Measurements from ENCODE around the gene LMTK3.
"Not testable (repeated sequence)": the region's sequence is repeated elsewhere in the genome, so short reads cannot be mapped to it uniquely, and the experiment has no call there.

Gene LMTK3

GRCh38 chr19:48543121-48543710, 31.6 kb upstream of the LMTK3 start:
- intact Hi-C loops (cut with DNase I; ENCODE audit: low total_unique reads): no loop called here
- no peak for DNase-seq
- no peak overlapping the region for H3K4me3 ChIP-seq

DNA sequence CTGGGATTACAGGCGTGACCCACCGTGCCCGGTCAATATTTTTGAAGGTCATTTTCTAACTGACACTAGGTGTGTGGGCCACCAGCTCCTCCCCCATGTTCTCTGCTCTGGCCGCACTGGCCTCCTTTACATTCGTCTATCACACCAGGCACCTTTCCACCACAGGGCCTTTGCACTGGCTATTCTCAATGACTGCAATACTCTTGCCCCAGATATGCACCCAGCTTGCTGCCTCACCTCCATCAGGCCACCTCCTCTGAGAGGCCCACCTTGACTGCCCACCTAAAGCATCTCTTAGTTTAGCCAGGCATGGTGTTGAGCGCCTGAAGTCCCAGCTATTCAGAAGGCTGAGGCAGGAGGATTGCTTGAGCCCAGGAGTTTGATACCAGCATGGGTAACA, 30.2 kb upstream of the LMTK3 start:
- intact Hi-C loops (cut with DNase I; ENCODE audit: low total_unique reads): no loop called here
- TF ChIP-seq, protein P1, sequence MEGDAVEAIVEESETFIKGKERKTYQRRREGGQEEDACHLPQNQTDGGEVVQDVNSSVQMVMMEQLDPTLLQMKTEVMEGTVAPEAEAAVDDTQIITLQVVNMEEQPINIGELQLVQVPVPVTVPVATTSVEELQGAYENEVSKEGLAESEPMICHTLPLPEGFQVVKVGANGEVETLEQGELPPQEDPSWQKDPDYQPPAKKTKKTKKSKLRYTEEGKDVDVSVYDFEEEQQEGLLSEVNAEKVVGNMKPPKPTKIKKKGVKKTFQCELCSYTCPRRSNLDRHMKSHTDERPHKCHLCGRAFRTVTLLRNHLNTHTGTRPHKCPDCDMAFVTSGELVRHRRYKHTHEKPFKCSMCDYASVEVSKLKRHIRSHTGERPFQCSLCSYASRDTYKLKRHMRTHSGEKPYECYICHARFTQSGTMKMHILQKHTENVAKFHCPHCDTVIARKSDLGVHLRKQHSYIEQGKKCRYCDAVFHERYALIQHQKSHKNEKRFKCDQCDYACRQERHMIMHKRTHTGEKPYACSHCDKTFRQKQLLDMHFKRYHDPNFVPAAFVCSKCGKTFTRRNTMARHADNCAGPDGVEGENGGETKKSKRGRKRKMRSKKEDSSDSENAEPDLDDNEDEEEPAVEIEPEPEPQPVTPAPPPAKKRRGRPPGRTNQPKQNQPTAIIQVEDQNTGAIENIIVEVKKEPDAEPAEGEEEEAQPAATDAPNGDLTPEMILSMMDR (IDR thresholded peaks at IDR 0.05): no peak
- H3K4me3 ChIP-seq: no peak overlapping the region
- H3K36me3 ChIP-seq: no peaks in the 10 kb centered on the region
- no peaks in the 10 kb centered on the region for H3K9me3 ChIP-seq
- H3K27ac ChIP-seq: no peak overlapping the region
- H3K27me3 ChIP-seq: peaks cover 0 to 42% of the 10 kb centered on the region in 2 donors
- H3K4me1 ChIP-seq: no peaks in the 10 kb centered on the region
- DNase-seq: no peak

More at GRCh38 chr19:48543121-48543710, 31.6 kb upstream of the LMTK3 start:
- H3K4me1 ChIP-seq: no peaks in the 10 kb centered on the region
- TF ChIP-seq, protein P1 (IDR thresholded peaks at IDR 0.05): no peak
- peaks cover 0 to 39% of the 10 kb centered on the region in 2 donors for H3K27me3 ChIP-seq
- H3K27ac ChIP-seq: no peak overlapping the region
- H3K9me3 ChIP-seq: no peaks in the 10 kb centered on the region
- H3K36me3 ChIP-seq: no peaks in the 10 kb centered on the region

DNA sequence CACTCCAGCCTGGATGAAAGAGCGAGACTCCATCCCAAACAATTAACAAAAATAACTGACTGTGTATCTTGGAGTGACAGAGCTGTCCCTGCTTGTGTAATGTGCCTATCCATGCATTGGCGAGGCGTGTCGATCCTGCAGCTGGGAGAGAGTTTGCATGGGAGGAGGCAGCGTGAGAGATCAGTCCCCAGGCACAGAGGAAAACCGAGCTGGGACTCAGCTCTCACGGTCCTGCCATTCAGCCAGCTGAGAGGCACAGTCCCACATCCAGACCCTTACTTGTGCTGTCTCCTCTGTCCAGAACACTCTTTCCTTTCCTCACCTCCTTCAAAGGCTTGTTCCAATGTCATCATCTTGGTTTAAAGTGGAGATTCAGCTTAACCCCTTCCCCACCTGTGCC, 28.5 kb upstream of the LMTK3 start:
- H3K9me3 ChIP-seq: no peaks in the 10 kb centered on the region
- H3K27ac ChIP-seq: no peak overlapping the region
- H3K36me3 ChIP-seq: no peaks in the 10 kb centered on the region
- DNase-seq: no peak
- H3K27me3 ChIP-seq: peaks cover 0 to 26% of the 10 kb centered on the region in 2 donors
- TF ChIP-seq, protein P1 (IDR thresholded peaks at IDR 0.05): no peak
- intact Hi-C loops (cut with DNase I; ENCODE audit: low total_unique reads): no loop called here
- no peaks in the 10 kb centered on the region for H3K4me1 ChIP-seq
- H3K4me3 ChIP-seq: no peak overlapping the region

GRCh38 chr19:48539503-48540096, 28.0 kb upstream of the LMTK3 start:
- peaks cover 0 to 21% of the 10 kb centered on the region in 2 donors for H3K27me3 ChIP-seq
- no peak for DNase-seq
- no peaks in the 10 kb centered on the region for H3K9me3 ChIP-seq
- intact Hi-C loops (cut with DNase I; ENCODE audit: low total_unique reads): no loop called here
- no peak overlapping the region for H3K4me3 ChIP-seq
- H3K27ac ChIP-seq: no peak overlapping the region
- no peaks in the 10 kb centered on the region for H3K4me1 ChIP-seq
- TF ChIP-seq, protein P1 (IDR thresholded peaks at IDR 0.05): no peak
- no peaks in the 10 kb centered on the region for H3K36me3 ChIP-seq

GRCh38 chr19:48538057-48538456, 26.4 kb upstream of the LMTK3 start:
- intact Hi-C loops (cut with DNase I; ENCODE audit: low total_unique reads); H3K4me3 ChIP-seq; H3K27ac ChIP-seq; H3K36me3 ChIP-seq; H3K9me3 ChIP-seq; H3K4me1 ChIP-seq; DNase-seq: not testable (repeated sequence)
- peaks cover 0 to 13% of the 10 kb centered on the region in 2 donors for H3K27me3 ChIP-seq

GRCh38 chr19:48537541-48537940, 25.9 kb upstream of the LMTK3 start:
- TF ChIP-seq, protein P1 (IDR thresholded peaks at IDR 0.05): no peak
- H3K27me3 ChIP-seq: peaks cover 0 to 14% of the 10 kb centered on the region in 2 donors
- H3K4me3 ChIP-seq: no peak overlapping the region
- H3K9me3 ChIP-seq: no peaks in the 10 kb centered on the region
- intact Hi-C loops (cut with DNase I; ENCODE audit: low total_unique reads): no loop called here
- H3K4me1 ChIP-seq: no peaks in the 10 kb centered on the region
- DNase-seq: no peak
- no peak overlapping the region for H3K27ac ChIP-seq
- no peaks in the 10 kb centered on the region for H3K36me3 ChIP-seq

Data from tibial artery (tissue), 4 donors.